NCI-H1694 (cell line): ENCODE measurements around the gene SNAP25.
A peak's percentile ranks its signal among the peaks of the same experiment; 100 is the strongest.

Experiments
- DNase-seq: peaks from one replicate; lab custom pipeline; 2025; lab: John Stamatoyannopoulos, UW

SNAP25 gene

DNA sequence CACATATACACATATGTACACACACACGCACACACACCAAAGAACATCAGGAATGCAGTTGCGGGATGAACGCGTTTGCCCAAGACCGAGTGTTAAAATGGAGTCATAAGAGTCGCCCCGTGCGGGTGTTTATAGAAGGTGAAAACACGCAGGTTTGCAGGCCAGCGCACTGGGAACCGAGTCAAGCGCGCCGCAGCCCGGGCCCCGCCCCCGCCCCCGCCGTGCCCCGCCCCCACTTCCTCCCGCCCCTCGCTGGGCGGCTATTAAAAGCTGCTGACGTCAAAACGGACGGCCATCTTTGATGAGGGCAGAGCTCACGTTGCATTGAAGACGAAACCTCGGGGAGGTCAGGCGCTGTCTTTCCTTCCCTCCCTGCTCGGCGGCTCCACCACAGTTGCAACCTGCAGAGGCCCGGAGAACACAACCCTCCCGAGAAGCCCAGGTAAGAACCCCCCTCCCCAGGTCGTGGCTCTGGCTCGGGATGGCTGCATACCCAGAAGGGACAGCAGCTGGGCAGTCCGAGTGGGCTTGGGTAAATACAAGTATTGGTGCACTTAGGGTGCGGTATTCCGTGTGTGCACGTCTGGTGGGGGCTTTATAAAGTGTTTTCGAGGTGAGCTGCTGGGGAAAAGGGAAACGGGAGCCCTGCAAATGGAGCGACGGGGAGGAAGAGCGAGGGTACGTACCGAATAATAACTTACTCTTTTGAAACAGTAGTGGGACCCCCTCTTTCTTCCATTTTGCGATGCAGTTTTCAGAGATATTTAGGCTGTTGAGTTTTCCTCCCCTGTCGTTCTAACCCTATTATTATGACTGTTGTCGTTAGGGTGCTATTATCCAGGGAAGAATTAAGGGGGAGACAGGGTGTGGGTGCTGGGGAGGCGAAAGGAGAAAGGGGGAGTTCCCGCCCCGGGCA is at the start of gene SNAP25:
SNAP25 (plus strand) TSS at position 295 of the 916 bp plus-strand sequence. CDS start 56,662 bp downstream, outside the sequence.
- DNase-seq, result peak; percentile 82

GRCh38 chr20:10169752-10170151 is 48.9 kb upstream of the SNAP25 start:
- DNase-seq, result no peak

- DNase-seq, result no peak
Observed at GRCh38 chr20:10170261-10170660, 48.4 kb upstream of the SNAP25 start.

GRCh38 chr20:10171864-10172751 is 46.5 kb upstream of the SNAP25 start:
- DNase-seq, result peak; percentile 41

- DNase-seq, result no peak
Observed at GRCh38 chr20:10172998-10173655, 45.5 kb upstream of the SNAP25 start.

GRCh38 chr20:10174400-10174799 is 44.2 kb upstream of the SNAP25 start:
- DNase-seq, result no peak

- DNase-seq, result no peak
Observed at GRCh38 chr20:10177326-10177725, 41.3 kb upstream of the SNAP25 start.

DNA sequence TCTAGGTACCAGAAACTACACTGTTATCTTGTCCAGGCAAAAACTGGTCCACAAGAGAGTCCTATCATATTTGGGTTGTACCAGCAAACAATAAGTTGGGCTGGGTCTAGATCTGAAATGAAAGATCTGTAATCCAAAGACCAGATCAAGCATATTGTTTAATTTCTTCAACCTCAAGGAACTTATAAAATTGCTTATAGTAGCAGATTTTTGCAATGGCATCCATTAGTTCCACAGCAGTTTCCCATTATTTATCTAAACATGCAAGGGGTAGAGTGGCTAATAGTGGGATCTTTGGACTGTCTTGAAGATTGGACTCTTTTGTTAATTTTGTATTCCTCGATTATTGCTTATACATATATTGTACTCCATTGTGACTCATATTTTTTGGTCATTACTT is 40.5 kb upstream of the SNAP25 start:
- DNase-seq, result no peak

GRCh38 chr20:10178727-10179313 is 39.8 kb upstream of the SNAP25 start:
- no peak for DNase-seq

GRCh38 chr20:10179574-10180298 is 38.9 kb upstream of the SNAP25 start:
- DNase-seq, result peak; percentile 3

GRCh38 chr20:10180651-10181235 is 37.9 kb upstream of the SNAP25 start:
- DNase-seq, result no peak

DNA sequence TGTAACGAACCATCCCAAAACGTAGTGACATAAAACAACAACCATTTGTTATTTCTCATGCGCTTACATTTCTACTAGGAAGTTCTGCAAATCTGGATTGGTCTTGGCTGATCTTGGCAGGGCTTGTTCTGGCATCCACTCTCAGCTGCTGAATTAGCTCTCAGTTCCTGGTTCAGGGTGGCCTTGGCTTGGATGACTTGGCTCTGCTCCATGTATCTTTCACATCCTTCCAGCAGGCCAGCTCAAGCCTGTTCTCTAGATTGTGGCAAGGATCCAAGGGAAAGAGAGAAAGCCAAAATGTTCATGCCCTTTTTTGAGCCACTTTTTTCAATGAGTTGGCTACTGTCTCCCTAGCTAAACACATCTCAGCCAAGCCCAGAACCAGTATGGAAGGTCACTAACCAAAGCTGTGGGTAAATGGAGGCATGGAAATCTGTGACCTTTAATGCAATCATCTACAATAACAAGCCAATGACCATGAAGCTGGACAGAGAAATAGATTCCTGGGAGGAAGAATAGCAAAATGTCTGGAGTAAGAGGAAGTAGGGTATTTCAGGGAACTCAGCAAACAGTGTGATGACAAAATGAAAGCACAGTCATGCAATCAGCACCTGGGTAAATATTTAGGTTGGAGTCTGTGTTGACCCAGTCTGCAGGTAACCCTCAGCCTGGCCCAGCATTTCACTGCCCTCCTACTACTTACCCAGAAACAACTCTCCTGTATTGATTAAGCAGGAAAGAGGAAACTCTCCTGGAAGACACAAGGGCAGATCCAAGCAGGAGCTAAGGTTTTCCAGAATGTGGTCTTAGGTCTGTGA is 32.7 kb upstream of the SNAP25 start:
- DNase-seq, result peak; percentile 24

DNA sequence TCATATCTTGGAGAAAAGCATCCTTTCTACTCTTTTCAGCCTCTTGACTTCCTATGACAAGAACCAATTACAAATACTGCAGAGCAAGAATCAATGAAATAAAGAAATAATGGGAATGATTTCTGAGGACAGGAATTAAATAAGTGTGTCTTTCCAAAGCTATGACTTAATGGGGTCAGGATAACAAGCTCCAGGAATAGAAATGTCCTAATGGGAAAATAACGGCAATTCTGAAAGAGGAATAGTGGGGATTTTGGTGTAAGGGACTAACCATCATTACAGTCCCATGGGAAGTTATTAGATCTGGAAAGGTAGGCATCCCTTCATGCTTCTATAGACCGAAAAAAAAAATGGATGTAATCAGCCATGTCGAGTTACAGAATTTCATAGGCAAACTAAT is 28.2 kb upstream of the SNAP25 start:
- DNase-seq, result no peak

- no peak for DNase-seq
Observed at GRCh38 chr20:10192171-10192570, 26.5 kb upstream of the SNAP25 start.

GRCh38 chr20:10194166-10194565 is 24.5 kb upstream of the SNAP25 start:
- no peak for DNase-seq

- no peak for DNase-seq
Observed at GRCh38 chr20:10200330-10200729, 18.3 kb upstream of the SNAP25 start.

- no peak for DNase-seq
Observed at GRCh38 chr20:10201321-10201870, 17.2 kb upstream of the SNAP25 start.

GRCh38 chr20:10209091-10209490 is 9.5 kb upstream of the SNAP25 start:
- no peak for DNase-seq

DNA sequence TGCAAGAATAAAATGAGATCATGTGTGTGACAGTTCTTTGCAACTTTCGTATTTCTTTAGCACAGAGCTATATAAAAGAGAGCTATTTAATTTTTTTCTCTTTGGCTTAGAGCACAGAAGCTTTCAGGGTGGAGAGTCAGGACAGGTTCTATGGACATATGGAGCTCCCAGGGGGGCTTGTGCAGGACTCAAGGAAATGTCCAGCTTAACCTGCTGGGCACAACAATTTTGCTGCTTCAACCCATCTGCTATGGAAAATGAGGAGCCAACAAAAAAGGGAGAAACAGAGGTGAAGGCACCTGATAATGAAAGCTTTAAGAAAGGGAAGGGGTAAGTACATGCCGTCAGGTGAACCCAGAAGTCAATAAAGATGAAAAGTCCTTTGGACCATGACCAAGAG is 5.1 kb upstream of the SNAP25 start:
- no peak for DNase-seq
